OCI-LY7 (cell line): ENCODE results near the gene RRM1. TPM values are rescaled to one million over a fixed set of nuclear protein-coding genes. Genes with fewer than 3 reads are reported as not detected.

Experiments used
- BruUV-seq: library from RNA; stranded (reverse); fragments of 400-500 nt; replicated peaks from 2 replicates; lab custom pipeline; 2021; lab: Mats Ljungman, UMichigan
- CTCF ChIA-PET: fragments of 300-600 bp; sonication (Branson Sonifier 250); formaldehyde crosslinking; loops from one replicate; lab custom pipeline; 2022; ENCODE audit warnings: antibody characterized with exemption; ENCODE audit not compliant: unreplicated experiment; lab: Charles Lee
- POLR2A ChIA-PET: fragments of 300-600 bp; sonication (Branson Sonifier 250); formaldehyde crosslinking; loops from one replicate; lab custom pipeline; 2022; ENCODE audit warnings: antibody characterized with exemption; lab: Charles Lee
- DNase-seq: peaks from one replicate; pipeline ENCODE4 v3.0.0-alpha.2; 2015; ENCODE audit warnings: low spot score
- H2AFZ ChIP-seq: fragments of 200-600 bp; sonication (generic), shearing (Covaris generic); 2 replicates; pipeline ENCODE4 v1.6.1; 2014; ENCODE audit warnings: mild to moderate bottlenecking, antibody characterized with exemption, low read length, moderate library complexity
- H3K27ac ChIP-seq: fragments of 200-600 bp; sonication (generic); 2 replicates; pipeline ENCODE4 v1.5.1; 2014; ENCODE audit warnings: mixed run types, low read depth, mild to moderate bottlenecking, moderate library complexity, low read length, inconsistent platforms; ENCODE audit not compliant: poor library complexity, severe bottlenecking
- H3K36me3 ChIP-seq: fragments of 200-600 bp; sonication (generic); 2 replicates; pipeline ENCODE4 v1.6.1; 2014; ENCODE audit warnings: mild to moderate bottlenecking, antibody characterized with exemption, low read length, moderate library complexity, mixed read lengths; ENCODE audit not compliant: insufficient read depth
- H3K4me1 ChIP-seq: fragments of 200-600 bp; sonication (generic); 2 replicates; pipeline ENCODE4 v1.5.1; 2014; ENCODE audit warnings: mild to moderate bottlenecking, low read length; ENCODE audit not compliant: insufficient read depth, poor library complexity, severe bottlenecking
- H3K4me2 ChIP-seq: fragments of 200-600 bp; sonication (generic); 2 replicates; pipeline ENCODE4 v1.6.1; 2014; ENCODE audit warnings: mild to moderate bottlenecking, low read length
- H3K4me3 ChIP-seq: fragments of 200-600 bp; sonication (generic); 2 replicates; pipeline ENCODE4 v1.5.1; 2014; ENCODE audit warnings: mild to moderate bottlenecking, low read depth, low read length; ENCODE audit not compliant: poor library complexity, severe bottlenecking
- H3K79me2 ChIP-seq: fragments of 200-600 bp; sonication (generic); 2 replicates; pipeline ENCODE4 v1.6.1; 2016; ENCODE audit warnings: low read depth, mild to moderate bottlenecking, low read length, moderate library complexity, mixed read lengths; ENCODE audit not compliant: insufficient read depth
- H3K9me2 ChIP-seq: fragments of 200-600 bp; sonication (generic); 2 replicates; pipeline ENCODE4 v1.6.1; 2016; ENCODE audit warnings: mild to moderate bottlenecking, low read length, mixed read lengths; ENCODE audit not compliant: insufficient read depth
- H3K9me3 ChIP-seq: fragments of 200-600 bp; sonication (generic); 2 replicates; pipeline ENCODE4 v1.6.1; 2014; ENCODE audit warnings: mild to moderate bottlenecking, mixed run types, low read length, mixed read lengths
- H4K20me1 ChIP-seq: fragments of 200-600 bp; sonication (generic); 2 replicates; pipeline ENCODE4 v1.6.1; 2014; ENCODE audit warnings: mild to moderate bottlenecking, antibody characterized with exemption, low read length, moderate library complexity, mixed read lengths; ENCODE audit not compliant: insufficient read depth
- CTCF ChIP-seq: fragments of 200-600 bp; sonication (generic); conservative IDR thresholded peaks from 2 replicates; pipeline ENCODE4 v1.5.1; 2014; ENCODE audit warnings: mild to moderate bottlenecking, antibody characterized with exemption, low read length, moderate library complexity, mixed read lengths
- EZH2phosphoT487 ChIP-seq: fragments of 200-600 bp; sonication (generic); IDR thresholded peaks from 2 replicates; pipeline ENCODE4 v1.6.1; 2018; ENCODE audit warnings: low read depth, borderline replicate concordance, mild to moderate bottlenecking, mixed run types, antibody characterized with exemption, low read length, moderate library complexity, mixed read lengths
- intact Hi-C: fragments of 100-400 bp; cut with micrococcal nuclease; formaldehyde crosslinking; loops from one replicate; pipeline ENCODE4 v1.10.0; 2022; ENCODE audit not compliant: unreplicated experiment
- total RNA-seq, 2 experiments: library from RNA; depleted of rRNA in 1 of 2; stranded (reverse); fragments of >200 nt in 1 of 2; shearing (Covaris generic) in 1 of 2; gene quantifications; 2 replicates each; pipeline ENCODE4 v1.2.3, GENCODE V29; 2014 to 2022

RRM1 gene
- total RNA-seq, 2 experiments from 2014 or later, result 123 to 162 TPM

GRCh38 chr11:4086575-4087353, 7.8 kb upstream of the RRM1 start:
- BruUV-seq, result no TSS peak
- Histone ChIP-seq H3K9me2 (no peaks in the 10 kb centered on the region), H3K4me1 (no peaks in the 10 kb centered on the region), H3K4me2 (no peak overlapping the region), H3K36me3 (peaks cover 15% of the 10 kb centered on the region; the same call in 1 of the 2 replicates), H3K4me3 (no peak overlapping the region), H2AFZ (no peak overlapping the region), H3K27ac (no peak overlapping the region), H3K9me3 (no peaks in the 10 kb centered on the region), H3K79me2 (no peaks in the 10 kb centered on the region), H4K20me1 (no peaks in the 10 kb centered on the region)
- TF ChIP-seq EZH2phosphoT487, result no peak
- no peak for TF ChIP-seq CTCF
- DNase-seq, result no peak
- ChIA-PET CTCF (no interaction called here), POLR2A (no interaction called here)
- intact Hi-C loops, result no loop called here

- no peak for DNase-seq
- no peak overlapping the region for H3K4me3 ChIP-seq
- H3K27ac ChIP-seq, result no peak overlapping the region
- H3K9me3 ChIP-seq, result no peaks in the 10 kb centered on the region
- no peaks in the 10 kb centered on the region for H4K20me1 ChIP-seq
- no peak for TF ChIP-seq EZH2phosphoT487
- no peak for TF ChIP-seq CTCF
- H3K4me2 ChIP-seq, result no peak overlapping the region
- POLR2A ChIA-PET, result interaction anchor here (1.1 kb wide), 1 partner anchor 246 kb away, joined by 3 read pairs; no protein-coding TSS in a partner anchor
- H3K9me2 ChIP-seq, result no peaks in the 10 kb centered on the region
- no TSS peak for BruUV-seq
- intact Hi-C loops, result no loop called here
- CTCF ChIA-PET, result no interaction called here
- H3K4me1 ChIP-seq, result no peaks in the 10 kb centered on the region
- peaks cover 15% of the 10 kb centered on the region; the same call in 1 of the 2 replicates for H3K36me3 ChIP-seq
- H2AFZ ChIP-seq, result no peak overlapping the region
- no peaks in the 10 kb centered on the region for H3K79me2 ChIP-seq
Observed at GRCh38 chr11:4087551-4087950, 7.0 kb upstream of the RRM1 start.

- H3K79me2 ChIP-seq, result peaks cover 3% of the 10 kb centered on the region
- TF ChIP-seq CTCF (no peak), EZH2phosphoT487 (no peak)
- intact Hi-C loops, result no loop called here
- H3K4me2 ChIP-seq, result no peak overlapping the region
- H4K20me1 ChIP-seq, result no peaks in the 10 kb centered on the region
- H3K27ac ChIP-seq, result no peak overlapping the region
- H3K9me3 ChIP-seq, result no peaks in the 10 kb centered on the region
- no peak overlapping the region for H3K4me3 ChIP-seq
- peaks cover 9% of the 10 kb centered on the region; the same call in 1 of the 2 replicates for H3K36me3 ChIP-seq
- peaks cover 8% of the 10 kb centered on the region for H3K4me1 ChIP-seq
- CTCF ChIA-PET, result no interaction called here
- BruUV-seq, result no TSS peak
- DNase-seq, result no peak
- no peaks in the 10 kb centered on the region for H3K9me2 ChIP-seq
- no peak overlapping the region for H2AFZ ChIP-seq
- POLR2A ChIA-PET, result interaction anchor here (0.5 to 0.8 kb wide), 2 partner anchors 249 to 1022 kb away, joined by 3 read pairs; partner anchors contain the start of gene RHOG
Observed at GRCh38 chr11:4090258-4090657, 4.3 kb upstream of the RRM1 start.
